GM23338 (cell line): Measurements from ENCODE around the gene NBPF1.
"Not testable (repeated sequence)": the region's sequence is repeated elsewhere in the genome, so short reads cannot be mapped to it uniquely, and the experiment has no call there.

Experiments
- CTCF ChIP-seq, 2 experiments: fragments of 200-600 bp in 1 of 2; sonication (generic) in 1 of 2; conservative IDR thresholded peaks; 2 replicates each; pipeline versions ENCODE4 v1.5.1 to v1.6.1; 2016 to 2017; ENCODE audit warnings: antibody characterized with exemption in 2 of 2, low read depth in 2 of 2, mild to moderate bottlenecking in 2 of 2, moderate library complexity in 1 of 2
- EZH2 ChIP-seq: fragments of 200-600 bp; sonication (generic); IDR thresholded peaks from one replicate; pipeline ENCODE4 v1.8.0; 2017; ENCODE audit warnings: antibody characterized with exemption, mild to moderate bottlenecking, low read depth; ENCODE audit not compliant: unreplicated experiment
- EZH2phosphoT487 ChIP-seq: fragments of 200-600 bp; sonication (generic); IDR thresholded peaks from one replicate; pipeline ENCODE4 v1.8.1; 2018; ENCODE audit warnings: antibody characterized with exemption; ENCODE audit not compliant: unreplicated experiment
- JUNB ChIP-seq: IDR thresholded peaks from one replicate; pipeline ENCODE4 v1.6.1; 2016; ENCODE audit warnings: antibody characterized with exemption; ENCODE audit not compliant: unreplicated experiment
- POLR2AphosphoS5 ChIP-seq: IDR thresholded peaks from 2 replicates; pipeline ENCODE4 v1.6.1; 2016; ENCODE audit warnings: antibody characterized with exemption, low read depth
- TF ChIP-seq, protein P1 (sequence below): IDR thresholded peaks from one replicate; pipeline ENCODE4 v1.6.1; 2018; ENCODE audit warnings: antibody characterized with exemption; ENCODE audit not compliant: unreplicated experiment

DNA sequence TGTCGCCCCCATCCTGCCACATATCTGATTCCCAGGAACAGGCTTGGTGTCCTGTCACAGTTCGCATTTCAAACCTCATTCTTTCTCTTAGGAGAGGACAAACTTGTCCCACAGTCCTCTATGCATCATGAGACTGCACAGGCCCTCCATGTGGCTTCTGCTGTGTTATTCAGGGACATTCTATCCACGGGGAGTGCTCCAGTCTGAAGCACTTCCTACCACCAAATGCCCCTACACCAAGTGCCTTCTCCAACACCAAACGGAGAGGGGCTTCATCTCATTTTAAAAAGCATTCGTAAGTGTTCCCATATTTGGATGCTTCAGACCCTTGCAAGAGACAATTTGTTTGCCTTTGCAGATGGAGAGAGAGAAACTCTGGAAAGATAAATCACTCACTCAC is 25.3 kb downstream of the NBPF1 start:
- not testable (repeated sequence) for TF ChIP-seq CTCF (conservative IDR thresholded peaks at IDR 0.05; ENCODE audit: low read depth in 2 of 2); POLR2AphosphoS5; JUNB; EZH2phosphoT487; EZH2
- TF ChIP-seq, protein P1, sequence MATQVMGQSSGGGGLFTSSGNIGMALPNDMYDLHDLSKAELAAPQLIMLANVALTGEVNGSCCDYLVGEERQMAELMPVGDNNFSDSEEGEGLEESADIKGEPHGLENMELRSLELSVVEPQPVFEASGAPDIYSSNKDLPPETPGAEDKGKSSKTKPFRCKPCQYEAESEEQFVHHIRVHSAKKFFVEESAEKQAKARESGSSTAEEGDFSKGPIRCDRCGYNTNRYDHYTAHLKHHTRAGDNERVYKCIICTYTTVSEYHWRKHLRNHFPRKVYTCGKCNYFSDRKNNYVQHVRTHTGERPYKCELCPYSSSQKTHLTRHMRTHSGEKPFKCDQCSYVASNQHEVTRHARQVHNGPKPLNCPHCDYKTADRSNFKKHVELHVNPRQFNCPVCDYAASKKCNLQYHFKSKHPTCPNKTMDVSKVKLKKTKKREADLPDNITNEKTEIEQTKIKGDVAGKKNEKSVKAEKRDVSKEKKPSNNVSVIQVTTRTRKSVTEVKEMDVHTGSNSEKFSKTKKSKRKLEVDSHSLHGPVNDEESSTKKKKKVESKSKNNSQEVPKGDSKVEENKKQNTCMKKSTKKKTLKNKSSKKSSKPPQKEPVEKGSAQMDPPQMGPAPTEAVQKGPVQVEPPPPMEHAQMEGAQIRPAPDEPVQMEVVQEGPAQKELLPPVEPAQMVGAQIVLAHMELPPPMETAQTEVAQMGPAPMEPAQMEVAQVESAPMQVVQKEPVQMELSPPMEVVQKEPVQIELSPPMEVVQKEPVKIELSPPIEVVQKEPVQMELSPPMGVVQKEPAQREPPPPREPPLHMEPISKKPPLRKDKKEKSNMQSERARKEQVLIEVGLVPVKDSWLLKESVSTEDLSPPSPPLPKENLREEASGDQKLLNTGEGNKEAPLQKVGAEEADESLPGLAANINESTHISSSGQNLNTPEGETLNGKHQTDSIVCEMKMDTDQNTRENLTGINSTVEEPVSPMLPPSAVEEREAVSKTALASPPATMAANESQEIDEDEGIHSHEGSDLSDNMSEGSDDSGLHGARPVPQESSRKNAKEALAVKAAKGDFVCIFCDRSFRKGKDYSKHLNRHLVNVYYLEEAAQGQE = not testable (repeated sequence)
